GM12892 (cell line): ENCODE data around the gene PRKN.

Source experiments
- POLR2A ChIP-seq: IDR thresholded peaks from 2 replicates; pipeline ENCODE4 v1.6.1; 2011; ENCODE audit warnings: low read depth, low read length, control low read depth
- POLR2AphosphoS5 ChIP-seq: IDR thresholded peaks from 2 replicates; pipeline ENCODE4 v1.6.1; 2011; ENCODE audit warnings: low read depth, low read length, control low read depth
- TAF1 ChIP-seq: IDR thresholded peaks from 2 replicates; pipeline ENCODE4 v1.6.1; 2011; ENCODE audit warnings: low read depth, mild to moderate bottlenecking, control low read depth, low read length, borderline replicate concordance

GRCh38 chr6:162618448-162619002, 109.0 kb downstream of the PRKN start:
- TF ChIP-seq POLR2A = no peak
- TF ChIP-seq POLR2AphosphoS5 = no peak
- no peak for TF ChIP-seq TAF1
